ENCODE measurements around the gene PLCL2.

Gene PLCL2

DNA sequence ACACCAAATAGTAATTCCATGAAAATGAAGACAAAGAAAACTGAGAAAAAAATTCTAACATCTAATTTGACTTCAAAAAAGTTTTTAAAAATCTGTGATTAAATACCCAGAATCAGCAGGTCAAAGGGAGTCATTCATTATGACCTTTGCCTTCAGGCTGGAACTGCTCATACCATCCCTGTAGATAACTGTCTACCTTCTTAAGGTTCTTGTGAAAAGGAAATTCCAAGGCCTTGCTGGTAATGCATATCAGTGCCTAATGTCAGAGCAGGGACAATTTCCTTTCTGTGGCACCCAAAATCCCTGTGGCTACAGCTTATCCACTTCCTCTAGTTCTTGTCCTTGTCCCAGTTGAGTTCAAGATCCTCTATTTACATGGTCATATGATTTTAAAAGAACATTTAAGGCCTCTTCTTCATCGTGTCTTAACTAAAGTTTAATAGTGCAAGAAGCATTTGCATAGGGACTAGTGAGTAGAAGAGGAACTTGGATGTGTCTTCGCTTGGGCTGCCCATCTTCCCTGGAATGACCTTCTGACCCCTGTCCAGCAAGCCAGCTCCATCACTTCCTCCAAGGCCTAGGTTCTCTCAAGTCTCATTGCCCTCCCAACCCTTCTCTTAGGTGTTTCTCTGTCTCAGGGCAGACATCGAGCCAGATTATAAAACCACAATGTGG, 8.7 kb upstream of the PLCL2 start:
- Histone ChIP-seq H3K27ac (ENCODE audit: low read depth, low read length) (no peak overlapping the region), H3K79me2 (ENCODE audit: control insufficient read depth, low read length) (no peaks in the 10 kb centered on the region), H4K20me1 (ENCODE audit: control insufficient read depth, insufficient read depth, low read depth, low read length) (no peaks in the 10 kb centered on the region), H3K4me3 (ENCODE audit: low read length) (no peak overlapping the region), H3K27me3 (ENCODE audit: control insufficient read depth, low read length) (no peaks in the 10 kb centered on the region), H3K9me3 (ENCODE audit: control insufficient read depth, insufficient read depth, low read length) (no peaks in the 10 kb centered on the region), H3F3A (ENCODE audit: control insufficient read depth, insufficient read depth) (no peaks in the 10 kb centered on the region), H3K9me2 (replicated peaks; ENCODE audit: control insufficient read depth, low read length) (no peaks in the 10 kb centered on the region), H3K4me1 (ENCODE audit: control insufficient read depth, low read length) (peaks cover 10% of the 10 kb centered on the region; the same call in 1 of the 2 replicates), H3K36me3 (ENCODE audit: control insufficient read depth, low read length) (no peaks in the 10 kb centered on the region), H3K4me2 (ENCODE audit: low read length) (no peak overlapping the region)
- no peak for TF ChIP-seq EZH2phosphoT487 (IDR thresholded peaks at IDR 0.05; ENCODE audit: borderline replicate concordance, low read length)
- TF ChIP-seq CTCF (IDR thresholded peaks at IDR 0.05; ENCODE audit: low read depth, low read length, poor library complexity, severe bottlenecking): no peak

DNA sequence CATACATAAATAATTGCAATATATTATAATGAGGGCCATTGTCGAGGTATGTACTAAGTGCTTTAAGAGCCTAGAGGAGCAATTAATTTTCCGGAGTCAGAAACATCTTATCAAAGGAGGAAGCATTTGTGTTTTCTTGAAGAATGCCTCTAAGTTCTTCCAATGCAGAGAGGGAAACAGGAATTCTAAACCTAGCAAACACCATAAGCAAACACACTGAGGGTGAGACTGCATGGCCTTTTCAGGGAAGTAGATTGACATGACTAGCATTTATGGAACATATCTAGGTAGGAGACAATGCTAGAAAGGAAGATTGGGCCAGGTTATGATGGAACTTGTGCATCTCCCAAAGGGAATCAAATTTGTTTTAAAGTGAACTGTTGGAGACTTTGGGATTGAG, 7.2 kb upstream of the PLCL2 start:
- Histone ChIP-seq H3K4me3 (ENCODE audit: low read length) (no peak overlapping the region), H3F3A (ENCODE audit: control insufficient read depth, insufficient read depth) (peaks cover 5% of the 10 kb centered on the region; the same call in 1 of the 2 replicates), H3K27ac (ENCODE audit: low read depth, low read length) (no peak overlapping the region), H3K79me2 (ENCODE audit: control insufficient read depth, low read length) (no peaks in the 10 kb centered on the region), H3K27me3 (ENCODE audit: control insufficient read depth, low read length) (no peaks in the 10 kb centered on the region), H3K4me1 (ENCODE audit: control insufficient read depth, low read length) (peaks cover 10% of the 10 kb centered on the region; the same call in 1 of the 2 replicates), H3K4me2 (ENCODE audit: low read length) (no peak overlapping the region), H3K9me3 (ENCODE audit: control insufficient read depth, insufficient read depth, low read length) (no peaks in the 10 kb centered on the region), H3K36me3 (ENCODE audit: control insufficient read depth, low read length) (no peaks in the 10 kb centered on the region), H4K20me1 (ENCODE audit: control insufficient read depth, insufficient read depth, low read depth, low read length) (no peaks in the 10 kb centered on the region), H3K9me2 (replicated peaks; ENCODE audit: control insufficient read depth, low read length) (no peaks in the 10 kb centered on the region)
- no peak for TF ChIP-seq CTCF (IDR thresholded peaks at IDR 0.05; ENCODE audit: low read depth, low read length, poor library complexity, severe bottlenecking)
- TF ChIP-seq EZH2phosphoT487 (IDR thresholded peaks at IDR 0.05; ENCODE audit: borderline replicate concordance, low read length): no peak

- no peak overlapping the region for H3K27ac ChIP-seq (ENCODE audit: low read depth, low read length)
- peaks cover 8% of the 10 kb centered on the region; the same call in 1 of the 2 replicates for H3F3A ChIP-seq (ENCODE audit: control insufficient read depth, insufficient read depth)
- no peaks in the 10 kb centered on the region for H3K9me2 ChIP-seq (replicated peaks; ENCODE audit: control insufficient read depth, low read length)
- H3K27me3 ChIP-seq (ENCODE audit: control insufficient read depth, low read length): no peaks in the 10 kb centered on the region
- H3K4me2 ChIP-seq (ENCODE audit: low read length): no peak overlapping the region
- TF ChIP-seq EZH2phosphoT487 (IDR thresholded peaks at IDR 0.05; ENCODE audit: borderline replicate concordance, low read length) (no peak), CTCF (IDR thresholded peaks at IDR 0.05; ENCODE audit: low read depth, low read length, poor library complexity, severe bottlenecking) (no peak)
- H3K9me3 ChIP-seq (ENCODE audit: control insufficient read depth, insufficient read depth, low read length): no peaks in the 10 kb centered on the region
- no peaks in the 10 kb centered on the region for H3K36me3 ChIP-seq (ENCODE audit: control insufficient read depth, low read length)
- H4K20me1 ChIP-seq (ENCODE audit: control insufficient read depth, insufficient read depth, low read depth, low read length): no peaks in the 10 kb centered on the region
- peaks cover 10% of the 10 kb centered on the region; the same call in 1 of the 2 replicates for H3K4me1 ChIP-seq (ENCODE audit: control insufficient read depth, low read length)
- H3K79me2 ChIP-seq (ENCODE audit: control insufficient read depth, low read length): no peaks in the 10 kb centered on the region
- H3K4me3 ChIP-seq (ENCODE audit: low read length): no peak overlapping the region
Observed at GRCh38 chr3:16877911-16878310, 6.8 kb upstream of the PLCL2 start.
